Measurements from ENCODE around the gene PDGFD. TPM values are rescaled to one million over a fixed set of nuclear protein-coding genes. Genes with fewer than 3 reads are reported as not detected.
A peak's percentile ranks its signal among the peaks of the same experiment; 100 is the strongest.

Gene PDGFD
- total RNA-seq, result 10 to 100 TPM in 8 of 10 donors, 1 to 10 TPM in 2; 7.3 to 17.5 (median 11.3) TPM
- 1 to 10 TPM; 6.0 to 6.2 TPM for polyA plus RNA-seq
- long read RNA-seq, donor 1, full-length matches to known transcripts, result 17 of 17 reads
- long read RNA-seq, donor 1, partial matches to known transcripts, result 0 of 17 reads
- long read RNA-seq, donor 1, other reads (novel, unspliced or antisense), result 0 of 17 reads
- long read RNA-seq, donor 2, full-length matches to known transcripts, result 49 of 51 reads
- long read RNA-seq, donor 2, partial matches to known transcripts, result 1 of 51 reads
- long read RNA-seq, donor 2, other reads (novel, unspliced or antisense), result 1 of 51 reads
- long read RNA-seq, donor 3, full-length matches to known transcripts, result 39 of 44 reads
- long read RNA-seq, donor 3, partial matches to known transcripts, result 1 of 44 reads
- long read RNA-seq, donor 3, other reads (novel, unspliced or antisense), result 4 of 44 reads

GRCh38 chr11:104164028-104164520 lies at the start of gene PDGFD:
Gene PDGFD (minus strand): TSS chr11:104164147.
- H3K4me3 ChIP-seq, result peak within 1 kb of the TSS; percentile 37 to 72 (median 66)
- WGBS, 2 donors, result 1% methylated on average over 37 of the region's 37 CpGs
- H3K9me3 ChIP-seq, result no peaks in the 10 kb centered on the region
- TF ChIP-seq, protein P1, sequence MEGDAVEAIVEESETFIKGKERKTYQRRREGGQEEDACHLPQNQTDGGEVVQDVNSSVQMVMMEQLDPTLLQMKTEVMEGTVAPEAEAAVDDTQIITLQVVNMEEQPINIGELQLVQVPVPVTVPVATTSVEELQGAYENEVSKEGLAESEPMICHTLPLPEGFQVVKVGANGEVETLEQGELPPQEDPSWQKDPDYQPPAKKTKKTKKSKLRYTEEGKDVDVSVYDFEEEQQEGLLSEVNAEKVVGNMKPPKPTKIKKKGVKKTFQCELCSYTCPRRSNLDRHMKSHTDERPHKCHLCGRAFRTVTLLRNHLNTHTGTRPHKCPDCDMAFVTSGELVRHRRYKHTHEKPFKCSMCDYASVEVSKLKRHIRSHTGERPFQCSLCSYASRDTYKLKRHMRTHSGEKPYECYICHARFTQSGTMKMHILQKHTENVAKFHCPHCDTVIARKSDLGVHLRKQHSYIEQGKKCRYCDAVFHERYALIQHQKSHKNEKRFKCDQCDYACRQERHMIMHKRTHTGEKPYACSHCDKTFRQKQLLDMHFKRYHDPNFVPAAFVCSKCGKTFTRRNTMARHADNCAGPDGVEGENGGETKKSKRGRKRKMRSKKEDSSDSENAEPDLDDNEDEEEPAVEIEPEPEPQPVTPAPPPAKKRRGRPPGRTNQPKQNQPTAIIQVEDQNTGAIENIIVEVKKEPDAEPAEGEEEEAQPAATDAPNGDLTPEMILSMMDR (IDR thresholded peaks at IDR 0.05), result peak in 8 of 9 donors; percentile 29 to 67 (median 54)
- DNase-seq (peak; percentile 65), ATAC-seq (peak; percentile 87 to 97 (median 92))
- no peaks in the 10 kb centered on the region for H3K36me3 ChIP-seq
- H3K27me3 ChIP-seq, result peaks cover 0 to 14% (median 0%) of the 10 kb centered on the region in 7 donors
- peaks cover 0 to 17% (median 7%) of the 10 kb centered on the region in 9 donors for H3K4me1 ChIP-seq
- H3K27ac ChIP-seq, result peak within 1 kb of the TSS in 9 of 10 donors; percentile 33 to 71 (median 62)
- intact Hi-C loops (cut with DNase I), result loop anchor here in 3 of 10 donors (5.0 to 10.0 kb wide), 3 partner anchors 369 to 479 kb away; no protein-coding TSS in a partner anchor

- ATAC-seq (no peak), DNase-seq (no peak)
- H3K36me3 ChIP-seq, result no peaks in the 10 kb centered on the region
- H3K27ac ChIP-seq, result no peak overlapping the region
- H3K4me1 ChIP-seq, result no peaks in the 10 kb centered on the region
- H3K4me3 ChIP-seq, result no peak overlapping the region
- TF ChIP-seq, protein P1 (IDR thresholded peaks at IDR 0.05), result no peak
- WGBS, 2 donors, result 75 to 77% methylated on average over 4 of the region's 4 CpGs
- intact Hi-C loops (cut with DNase I), result no loop called here
- peaks cover 0 to 10% (median 0%) of the 10 kb centered on the region in 11 donors for H3K9me3 ChIP-seq
- H3K27me3 ChIP-seq, result no peaks in the 10 kb centered on the region
These were observed 43.0 kb upstream of the PDGFD start for GRCh38 chr11:104206936-104207335.

DNA sequence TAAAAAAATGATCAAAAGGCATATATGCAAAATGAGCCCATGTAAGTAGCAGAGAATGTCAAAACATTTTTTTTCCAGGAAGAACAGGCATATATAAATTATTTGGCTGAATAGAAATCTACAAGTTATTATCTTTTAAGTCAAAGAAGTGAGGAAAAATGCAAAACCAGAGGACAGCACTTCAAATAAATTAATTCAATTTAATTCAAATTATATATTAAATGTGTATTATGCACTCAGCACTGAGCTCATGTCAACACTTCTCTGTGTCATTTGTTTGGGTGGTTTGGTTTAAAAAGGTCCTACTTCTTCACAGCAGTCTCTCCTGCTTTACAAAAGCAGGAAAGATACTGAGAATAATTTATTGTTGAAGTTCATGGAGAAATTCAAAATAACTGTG lies 41.9 kb upstream of the PDGFD start:
- Histone ChIP-seq H3K27ac (no peak overlapping the region), H3K9me3 (peaks cover 0 to 6% (median 0%) of the 10 kb centered on the region in 11 donors), H3K4me3 (no peak overlapping the region), H3K36me3 (no peaks in the 10 kb centered on the region), H3K27me3 (no peaks in the 10 kb centered on the region), H3K4me1 (no peaks in the 10 kb centered on the region)
- intact Hi-C loops (cut with DNase I), result no loop called here
- no peak for ATAC-seq
- DNase-seq, result no peak
- TF ChIP-seq, protein P1 (IDR thresholded peaks at IDR 0.05), result no peak

DNA sequence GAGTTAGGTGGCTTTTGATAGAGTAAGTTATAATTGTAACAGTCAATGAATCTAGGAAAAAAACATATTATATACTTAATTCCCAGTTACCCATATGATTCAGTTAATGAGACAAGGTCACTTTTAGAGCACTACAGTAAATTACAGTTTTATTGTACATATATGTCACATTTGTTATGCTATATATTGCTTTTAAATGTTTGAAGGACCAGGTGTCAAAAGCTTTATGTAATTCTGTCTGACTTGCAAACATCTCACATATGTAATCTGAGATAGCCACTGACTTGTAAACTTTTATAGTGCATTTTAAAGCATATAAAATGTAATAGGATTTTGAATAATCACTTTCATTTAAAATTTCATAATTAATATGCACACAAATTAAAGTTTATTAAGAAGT lies 36.7 kb upstream of the PDGFD start:
- H3K36me3 ChIP-seq, result no peaks in the 10 kb centered on the region
- ATAC-seq (no peak), DNase-seq (no peak)
- TF ChIP-seq, protein P1 (IDR thresholded peaks at IDR 0.05), result no peak
- H3K27me3 ChIP-seq, result no peaks in the 10 kb centered on the region
- no peak overlapping the region for H3K27ac ChIP-seq
- H3K9me3 ChIP-seq, result no peaks in the 10 kb centered on the region
- intact Hi-C loops (cut with DNase I), result no loop called here
- H3K4me3 ChIP-seq, result no peak overlapping the region
- no peaks in the 10 kb centered on the region for H3K4me1 ChIP-seq

Data from heart right ventricle (tissue), 16 donors.